ENCODE measurements around the gene PFKP. TPM values are rescaled to one million over a fixed set of nuclear protein-coding genes. Genes with fewer than 3 reads are reported as not detected.

PFKP gene
- total RNA-seq, 2 donors from 2014 or later: 58.0 to 82.3 TPM

DNA sequence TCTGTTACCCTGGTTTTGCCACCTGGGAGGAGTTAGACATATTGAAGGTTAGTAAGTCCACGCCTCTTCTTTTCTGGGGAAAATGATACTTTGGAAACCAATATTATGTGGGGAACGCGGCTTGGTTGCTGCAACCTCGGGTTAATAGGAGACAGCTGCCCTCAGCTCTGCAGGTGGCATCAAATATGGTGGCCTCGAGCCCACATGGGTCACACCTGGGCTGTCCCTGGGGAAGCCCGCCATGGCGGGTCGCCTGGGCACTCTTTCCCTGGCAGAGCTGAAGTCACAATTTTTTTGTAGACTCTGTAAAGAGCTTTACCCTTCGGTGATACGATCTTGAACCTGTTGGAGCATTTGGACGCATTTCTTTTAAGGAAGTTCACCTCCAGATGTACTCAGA is 2.5 kb downstream of the PFKP start:
- TF ChIP-seq, protein P1, sequence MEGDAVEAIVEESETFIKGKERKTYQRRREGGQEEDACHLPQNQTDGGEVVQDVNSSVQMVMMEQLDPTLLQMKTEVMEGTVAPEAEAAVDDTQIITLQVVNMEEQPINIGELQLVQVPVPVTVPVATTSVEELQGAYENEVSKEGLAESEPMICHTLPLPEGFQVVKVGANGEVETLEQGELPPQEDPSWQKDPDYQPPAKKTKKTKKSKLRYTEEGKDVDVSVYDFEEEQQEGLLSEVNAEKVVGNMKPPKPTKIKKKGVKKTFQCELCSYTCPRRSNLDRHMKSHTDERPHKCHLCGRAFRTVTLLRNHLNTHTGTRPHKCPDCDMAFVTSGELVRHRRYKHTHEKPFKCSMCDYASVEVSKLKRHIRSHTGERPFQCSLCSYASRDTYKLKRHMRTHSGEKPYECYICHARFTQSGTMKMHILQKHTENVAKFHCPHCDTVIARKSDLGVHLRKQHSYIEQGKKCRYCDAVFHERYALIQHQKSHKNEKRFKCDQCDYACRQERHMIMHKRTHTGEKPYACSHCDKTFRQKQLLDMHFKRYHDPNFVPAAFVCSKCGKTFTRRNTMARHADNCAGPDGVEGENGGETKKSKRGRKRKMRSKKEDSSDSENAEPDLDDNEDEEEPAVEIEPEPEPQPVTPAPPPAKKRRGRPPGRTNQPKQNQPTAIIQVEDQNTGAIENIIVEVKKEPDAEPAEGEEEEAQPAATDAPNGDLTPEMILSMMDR (conservative IDR thresholded peaks at IDR 0.05): no peak
- Histone ChIP-seq H3K27ac (ENCODE audit: low read depth, low read length) (no peak overlapping the region), H3K9ac (ENCODE audit: extremely low read depth, low read length, poor library complexity, severe bottlenecking) (no peak overlapping the region), H3K36me3 (ENCODE audit: control insufficient read depth, insufficient read depth, low read length) (no peaks in the 10 kb centered on the region), H3K4me3 (ENCODE audit: low read length) (no peak overlapping the region), H3K9me3 (ENCODE audit: control insufficient read depth, low read length) (no peaks in the 10 kb centered on the region), H3K4me1 (ENCODE audit: control insufficient read depth, insufficient read depth, low read length) (no peaks in the 10 kb centered on the region), H3K27me3 (ENCODE audit: control insufficient read depth, insufficient read depth, low read length, poor library complexity, severe bottlenecking) (peaks cover 23% of the 10 kb centered on the region)
- Mint-ChIP-seq H3K27ac (no peak overlapping the region), H3K4me3 (peak overlapping the region; percentile 74), H3K27me3 (ENCODE audit: insufficient read depth) (peaks cover 22% of the 10 kb centered on the region), H3K36me3 (ENCODE audit: low read depth) (peaks cover 18% of the 10 kb centered on the region), H3K9me3 (no peaks in the 10 kb centered on the region), H3K4me1 (peaks cover 38% of the 10 kb centered on the region)
- no peak for DNase-seq
- WGBS, 2 experiments (ENCODE audit: insufficient coverage in 1 of 2, insufficient read length in 1 of 2): 96 to 97% methylated on average over 10 to 11 of the region's 11 CpGs

GRCh38 chr10:3071405-3072198 is 4.3 kb downstream of the PFKP start:
- Histone ChIP-seq H3K27ac (ENCODE audit: low read depth, low read length) (no peak overlapping the region), H3K9ac (ENCODE audit: extremely low read depth, low read length, poor library complexity, severe bottlenecking) (no peak overlapping the region), H3K9me3 (ENCODE audit: control insufficient read depth, low read length) (no peaks in the 10 kb centered on the region), H3K36me3 (ENCODE audit: control insufficient read depth, insufficient read depth, low read length) (no peaks in the 10 kb centered on the region), H3K4me1 (ENCODE audit: control insufficient read depth, insufficient read depth, low read length) (no peaks in the 10 kb centered on the region), H3K4me3 (ENCODE audit: low read length) (no peak overlapping the region), H3K27me3 (ENCODE audit: control insufficient read depth, insufficient read depth, low read length, poor library complexity, severe bottlenecking) (peaks cover 5% of the 10 kb centered on the region)
- Mint-ChIP-seq H3K4me3 (no peak overlapping the region), H3K27me3 (ENCODE audit: insufficient read depth) (peaks cover 4% of the 10 kb centered on the region), H3K27ac (no peak overlapping the region), H3K36me3 (ENCODE audit: low read depth) (peaks cover 18% of the 10 kb centered on the region), H3K4me1 (peaks cover 49% of the 10 kb centered on the region), H3K9me3 (no peaks in the 10 kb centered on the region)
- 96 to 98% methylated on average over 10 to 13 of the region's 13 CpGs for WGBS, 2 experiments (ENCODE audit: insufficient coverage in 1 of 2, insufficient read length in 1 of 2)
- TF ChIP-seq, protein P1 (conservative IDR thresholded peaks at IDR 0.05): no peak
- no peak for DNase-seq

GRCh38 chr10:3072641-3073360 is 5.5 kb downstream of the PFKP start:
- no peak for DNase-seq
- Mint-ChIP-seq H3K4me1 (peaks cover 57% of the 10 kb centered on the region), H3K9me3 (no peaks in the 10 kb centered on the region), H3K4me3 (no peak overlapping the region), H3K27ac (no peak overlapping the region), H3K36me3 (ENCODE audit: low read depth) (peaks cover 18% of the 10 kb centered on the region), H3K27me3 (ENCODE audit: insufficient read depth) (peaks cover 1% of the 10 kb centered on the region)
- no peak overlapping the region for H3K4me3 ChIP-seq (ENCODE audit: low read length)
- H3K9me3 ChIP-seq (ENCODE audit: control insufficient read depth, low read length): no peaks in the 10 kb centered on the region
- no peak overlapping the region for H3K9ac ChIP-seq (ENCODE audit: extremely low read depth, low read length, poor library complexity, severe bottlenecking)
- WGBS, 2 experiments (ENCODE audit: insufficient coverage in 1 of 2, insufficient read length in 1 of 2): 92 to 95% methylated on average over 7 to 10 of the region's 10 CpGs
- no peak overlapping the region for H3K27ac ChIP-seq (ENCODE audit: low read depth, low read length)
- TF ChIP-seq, protein P1 (conservative IDR thresholded peaks at IDR 0.05): no peak
- no peaks in the 10 kb centered on the region for H3K36me3 ChIP-seq (ENCODE audit: control insufficient read depth, insufficient read depth, low read length)
- no peaks in the 10 kb centered on the region for H3K4me1 ChIP-seq (ENCODE audit: control insufficient read depth, insufficient read depth, low read length)
- no peaks in the 10 kb centered on the region for H3K27me3 ChIP-seq (ENCODE audit: control insufficient read depth, insufficient read depth, low read length, poor library complexity, severe bottlenecking)
